ENCODE measurements around the gene SNAI3.

DNA sequence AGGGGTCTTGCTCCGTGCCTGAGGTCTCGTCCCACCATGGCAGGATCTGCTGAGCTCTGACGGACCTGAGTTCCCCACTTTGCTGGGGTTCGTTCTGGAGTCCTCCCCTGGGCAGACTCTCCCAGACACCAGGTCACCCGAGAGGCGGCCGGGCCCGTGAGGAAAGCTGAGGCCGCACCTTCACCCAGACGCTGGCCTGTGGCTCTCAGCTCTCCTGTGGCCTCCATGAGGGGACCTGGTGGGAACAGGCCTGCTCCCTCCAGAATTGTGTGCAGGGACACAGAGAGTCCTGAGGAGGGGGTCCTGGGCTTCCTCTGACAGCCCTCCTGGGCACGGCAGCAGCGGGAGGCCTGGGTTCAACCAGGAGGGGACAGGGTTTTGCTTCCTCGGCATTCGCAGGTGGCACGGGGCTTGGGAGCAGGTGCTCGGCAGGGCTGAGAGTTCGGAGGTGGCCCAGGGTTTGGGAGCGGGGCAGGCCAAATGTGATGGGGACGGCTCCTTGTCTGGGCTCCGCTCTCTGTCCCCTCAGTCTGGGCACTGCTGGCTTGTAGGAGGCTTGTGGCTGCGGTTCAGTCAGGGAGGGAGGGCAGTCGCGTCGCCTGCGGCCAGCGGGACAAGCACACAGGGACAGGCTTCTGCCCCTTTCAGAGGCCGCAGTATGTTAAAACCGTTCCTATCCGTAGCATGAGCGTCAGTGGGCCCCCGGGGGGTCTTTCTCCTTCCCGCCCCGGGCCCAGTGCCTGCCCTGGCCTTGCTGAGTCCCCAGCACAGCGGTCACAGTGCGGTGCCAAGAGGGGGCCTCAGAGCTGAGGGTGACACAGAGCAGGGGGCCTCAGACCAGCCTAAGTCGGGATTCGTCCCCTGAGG is 8.1 kb upstream of the SNAI3 start:
- TF ChIP-seq ZNF263 (CRISPR knock-in tag; IDR thresholded peaks at IDR 0.05; ENCODE audit: low read depth) (no peak), TP53 (CRISPR knock-in tag; IDR thresholded peaks at IDR 0.05) (no peak), CREB1 (CRISPR knock-in tag; IDR thresholded peaks at IDR 0.05) (no peak), MXD4 (CRISPR knock-in tag; IDR thresholded peaks at IDR 0.05; ENCODE audit: borderline replicate concordance) (no peak), TEAD4 (CRISPR knock-in tag; IDR thresholded peaks at IDR 0.05) (no peak), NR1H2 (CRISPR knock-in tag; IDR thresholded peaks at IDR 0.05) (no peak), ZNF138 (CRISPR knock-in tag; conservative IDR thresholded peaks at IDR 0.05) (no peak)
- TF ChIP-seq, protein P1, sequence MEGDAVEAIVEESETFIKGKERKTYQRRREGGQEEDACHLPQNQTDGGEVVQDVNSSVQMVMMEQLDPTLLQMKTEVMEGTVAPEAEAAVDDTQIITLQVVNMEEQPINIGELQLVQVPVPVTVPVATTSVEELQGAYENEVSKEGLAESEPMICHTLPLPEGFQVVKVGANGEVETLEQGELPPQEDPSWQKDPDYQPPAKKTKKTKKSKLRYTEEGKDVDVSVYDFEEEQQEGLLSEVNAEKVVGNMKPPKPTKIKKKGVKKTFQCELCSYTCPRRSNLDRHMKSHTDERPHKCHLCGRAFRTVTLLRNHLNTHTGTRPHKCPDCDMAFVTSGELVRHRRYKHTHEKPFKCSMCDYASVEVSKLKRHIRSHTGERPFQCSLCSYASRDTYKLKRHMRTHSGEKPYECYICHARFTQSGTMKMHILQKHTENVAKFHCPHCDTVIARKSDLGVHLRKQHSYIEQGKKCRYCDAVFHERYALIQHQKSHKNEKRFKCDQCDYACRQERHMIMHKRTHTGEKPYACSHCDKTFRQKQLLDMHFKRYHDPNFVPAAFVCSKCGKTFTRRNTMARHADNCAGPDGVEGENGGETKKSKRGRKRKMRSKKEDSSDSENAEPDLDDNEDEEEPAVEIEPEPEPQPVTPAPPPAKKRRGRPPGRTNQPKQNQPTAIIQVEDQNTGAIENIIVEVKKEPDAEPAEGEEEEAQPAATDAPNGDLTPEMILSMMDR (IDR thresholded peaks at IDR 0.05): no peak
- TF ChIP-seq, protein P2, sequence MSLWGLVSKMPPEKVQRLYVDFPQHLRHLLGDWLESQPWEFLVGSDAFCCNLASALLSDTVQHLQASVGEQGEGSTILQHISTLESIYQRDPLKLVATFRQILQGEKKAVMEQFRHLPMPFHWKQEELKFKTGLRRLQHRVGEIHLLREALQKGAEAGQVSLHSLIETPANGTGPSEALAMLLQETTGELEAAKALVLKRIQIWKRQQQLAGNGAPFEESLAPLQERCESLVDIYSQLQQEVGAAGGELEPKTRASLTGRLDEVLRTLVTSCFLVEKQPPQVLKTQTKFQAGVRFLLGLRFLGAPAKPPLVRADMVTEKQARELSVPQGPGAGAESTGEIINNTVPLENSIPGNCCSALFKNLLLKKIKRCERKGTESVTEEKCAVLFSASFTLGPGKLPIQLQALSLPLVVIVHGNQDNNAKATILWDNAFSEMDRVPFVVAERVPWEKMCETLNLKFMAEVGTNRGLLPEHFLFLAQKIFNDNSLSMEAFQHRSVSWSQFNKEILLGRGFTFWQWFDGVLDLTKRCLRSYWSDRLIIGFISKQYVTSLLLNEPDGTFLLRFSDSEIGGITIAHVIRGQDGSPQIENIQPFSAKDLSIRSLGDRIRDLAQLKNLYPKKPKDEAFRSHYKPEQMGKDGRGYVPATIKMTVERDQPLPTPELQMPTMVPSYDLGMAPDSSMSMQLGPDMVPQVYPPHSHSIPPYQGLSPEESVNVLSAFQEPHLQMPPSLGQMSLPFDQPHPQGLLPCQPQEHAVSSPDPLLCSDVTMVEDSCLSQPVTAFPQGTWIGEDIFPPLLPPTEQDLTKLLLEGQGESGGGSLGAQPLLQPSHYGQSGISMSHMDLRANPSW (CRISPR knock-in tag; conservative IDR thresholded peaks at IDR 0.05; ENCODE audit: low read depth): no peak
- TF ChIP-seq, protein P3, sequence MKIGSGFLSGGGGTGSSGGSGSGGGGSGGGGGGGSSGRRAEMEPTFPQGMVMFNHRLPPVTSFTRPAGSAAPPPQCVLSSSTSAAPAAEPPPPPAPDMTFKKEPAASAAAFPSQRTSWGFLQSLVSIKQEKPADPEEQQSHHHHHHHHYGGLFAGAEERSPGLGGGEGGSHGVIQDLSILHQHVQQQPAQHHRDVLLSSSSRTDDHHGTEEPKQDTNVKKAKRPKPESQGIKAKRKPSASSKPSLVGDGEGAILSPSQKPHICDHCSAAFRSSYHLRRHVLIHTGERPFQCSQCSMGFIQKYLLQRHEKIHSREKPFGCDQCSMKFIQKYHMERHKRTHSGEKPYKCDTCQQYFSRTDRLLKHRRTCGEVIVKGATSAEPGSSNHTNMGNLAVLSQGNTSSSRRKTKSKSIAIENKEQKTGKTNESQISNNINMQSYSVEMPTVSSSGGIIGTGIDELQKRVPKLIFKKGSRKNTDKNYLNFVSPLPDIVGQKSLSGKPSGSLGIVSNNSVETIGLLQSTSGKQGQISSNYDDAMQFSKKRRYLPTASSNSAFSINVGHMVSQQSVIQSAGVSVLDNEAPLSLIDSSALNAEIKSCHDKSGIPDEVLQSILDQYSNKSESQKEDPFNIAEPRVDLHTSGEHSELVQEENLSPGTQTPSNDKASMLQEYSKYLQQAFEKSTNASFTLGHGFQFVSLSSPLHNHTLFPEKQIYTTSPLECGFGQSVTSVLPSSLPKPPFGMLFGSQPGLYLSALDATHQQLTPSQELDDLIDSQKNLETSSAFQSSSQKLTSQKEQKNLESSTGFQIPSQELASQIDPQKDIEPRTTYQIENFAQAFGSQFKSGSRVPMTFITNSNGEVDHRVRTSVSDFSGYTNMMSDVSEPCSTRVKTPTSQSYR (CRISPR knock-in tag; IDR thresholded peaks at IDR 0.05): no peak
- TF ChIP-seq, protein P4, sequence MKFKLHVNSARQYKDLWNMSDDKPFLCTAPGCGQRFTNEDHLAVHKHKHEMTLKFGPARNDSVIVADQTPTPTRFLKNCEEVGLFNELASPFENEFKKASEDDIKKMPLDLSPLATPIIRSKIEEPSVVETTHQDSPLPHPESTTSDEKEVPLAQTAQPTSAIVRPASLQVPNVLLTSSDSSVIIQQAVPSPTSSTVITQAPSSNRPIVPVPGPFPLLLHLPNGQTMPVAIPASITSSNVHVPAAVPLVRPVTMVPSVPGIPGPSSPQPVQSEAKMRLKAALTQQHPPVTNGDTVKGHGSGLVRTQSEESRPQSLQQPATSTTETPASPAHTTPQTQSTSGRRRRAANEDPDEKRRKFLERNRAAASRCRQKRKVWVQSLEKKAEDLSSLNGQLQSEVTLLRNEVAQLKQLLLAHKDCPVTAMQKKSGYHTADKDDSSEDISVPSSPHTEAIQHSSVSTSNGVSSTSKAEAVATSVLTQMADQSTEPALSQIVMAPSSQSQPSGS (CRISPR knock-in tag; IDR thresholded peaks at IDR 0.05; ENCODE audit: borderline replicate concordance, low read depth): no peak
- TF ChIP-seq, protein P5, sequence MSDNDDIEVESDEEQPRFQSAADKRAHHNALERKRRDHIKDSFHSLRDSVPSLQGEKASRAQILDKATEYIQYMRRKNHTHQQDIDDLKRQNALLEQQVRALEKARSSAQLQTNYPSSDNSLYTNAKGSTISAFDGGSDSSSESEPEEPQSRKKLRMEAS (CRISPR knock-in tag; IDR thresholded peaks at IDR 0.05): no peak
